GM18499 (cell line): ENCODE data around the gene CHPT1.
"Not testable (repeated sequence)": the region's sequence is repeated elsewhere in the genome, so short reads cannot be mapped to it uniquely, and the experiment has no call there.

Source experiments
- ATAC-seq: cut with Tn5 transposase; IDR thresholded peaks from one replicate; pipeline ENCODE4 v1.9.1; 2021; ENCODE audit warnings: moderate number of reproducible peaks; ENCODE audit not compliant: insufficient read depth, unreplicated experiment

Gene CHPT1

GRCh38 chr12:101680647-101681046 lies 16.8 kb upstream of the CHPT1 start:
- ATAC-seq: no peak

GRCh38 chr12:101681627-101682026 lies 15.8 kb upstream of the CHPT1 start:
- not testable (repeated sequence) for ATAC-seq

GRCh38 chr12:101685092-101685491 lies 12.3 kb upstream of the CHPT1 start:
- no peak for ATAC-seq

- no peak for ATAC-seq
Measured at GRCh38 chr12:101686176-101686575, 11.3 kb upstream of the CHPT1 start.

GRCh38 chr12:101690544-101691098 lies 6.8 kb upstream of the CHPT1 start:
- ATAC-seq: no peak

GRCh38 chr12:101691503-101692096 lies 5.8 kb upstream of the CHPT1 start:
- no peak for ATAC-seq

- no peak for ATAC-seq
Measured at GRCh38 chr12:101694297-101694848, 3.1 kb upstream of the CHPT1 start.

- ATAC-seq: no peak
Measured at GRCh38 chr12:101694986-101695385, 2.5 kb upstream of the CHPT1 start.

GRCh38 chr12:101695706-101696105 lies 1.7 kb upstream of the CHPT1 start:
- no peak for ATAC-seq

- no peak for ATAC-seq
Measured at GRCh38 chr12:101696251-101697196, 916 bp upstream of the CHPT1 start.

GRCh38 chr12:101697930-101698799 lies 725 bp downstream of the CHPT1 start:
- ATAC-seq: no peak

- no peak for ATAC-seq
Measured at GRCh38 chr12:101698800-101699347, 1.4 kb downstream of the CHPT1 start.

- no peak for ATAC-seq
Measured at GRCh38 chr12:101700299-101700820, 2.9 kb downstream of the CHPT1 start.

- no peak for ATAC-seq
Measured at GRCh38 chr12:101703487-101703886, 6.0 kb downstream of the CHPT1 start.

- ATAC-seq: no peak
Measured at GRCh38 chr12:101706403-101706802, 9.0 kb downstream of the CHPT1 start.

GRCh38 chr12:101707131-101707782 lies 9.8 kb downstream of the CHPT1 start:
- no peak for ATAC-seq

- no peak for ATAC-seq
Measured at GRCh38 chr12:101710288-101710687, 12.8 kb downstream of the CHPT1 start.

GRCh38 chr12:101713059-101713682 lies 15.7 kb downstream of the CHPT1 start:
- no peak for ATAC-seq

- no peak for ATAC-seq
Measured at GRCh38 chr12:101713930-101714329, 16.5 kb downstream of the CHPT1 start.
